M059J (cell line): ENCODE data around the gene PHF21A. TPM values are rescaled to one million over a fixed set of nuclear protein-coding genes. Genes with fewer than 3 reads are reported as not detected.
"Not testable (repeated sequence)": the region's sequence is repeated elsewhere in the genome, so short reads cannot be mapped to it uniquely, and the experiment has no call there.

ENCODE experiments used
- DNase-seq: peaks from one replicate; pipeline ENCODE4 v3.0.0-alpha.2; 2012; ENCODE audit warnings: low read depth
- total RNA-seq: library from RNA; depleted of rRNA; stranded (reverse); fragments of >200 nt; shearing (Covaris generic); gene quantifications from 2 replicates; pipeline ENCODE4 v1.2.3, GENCODE V29; 2014

PHF21A gene
- total RNA-seq, 1 experiment from 2014 or later = 19.7 TPM

DNA sequence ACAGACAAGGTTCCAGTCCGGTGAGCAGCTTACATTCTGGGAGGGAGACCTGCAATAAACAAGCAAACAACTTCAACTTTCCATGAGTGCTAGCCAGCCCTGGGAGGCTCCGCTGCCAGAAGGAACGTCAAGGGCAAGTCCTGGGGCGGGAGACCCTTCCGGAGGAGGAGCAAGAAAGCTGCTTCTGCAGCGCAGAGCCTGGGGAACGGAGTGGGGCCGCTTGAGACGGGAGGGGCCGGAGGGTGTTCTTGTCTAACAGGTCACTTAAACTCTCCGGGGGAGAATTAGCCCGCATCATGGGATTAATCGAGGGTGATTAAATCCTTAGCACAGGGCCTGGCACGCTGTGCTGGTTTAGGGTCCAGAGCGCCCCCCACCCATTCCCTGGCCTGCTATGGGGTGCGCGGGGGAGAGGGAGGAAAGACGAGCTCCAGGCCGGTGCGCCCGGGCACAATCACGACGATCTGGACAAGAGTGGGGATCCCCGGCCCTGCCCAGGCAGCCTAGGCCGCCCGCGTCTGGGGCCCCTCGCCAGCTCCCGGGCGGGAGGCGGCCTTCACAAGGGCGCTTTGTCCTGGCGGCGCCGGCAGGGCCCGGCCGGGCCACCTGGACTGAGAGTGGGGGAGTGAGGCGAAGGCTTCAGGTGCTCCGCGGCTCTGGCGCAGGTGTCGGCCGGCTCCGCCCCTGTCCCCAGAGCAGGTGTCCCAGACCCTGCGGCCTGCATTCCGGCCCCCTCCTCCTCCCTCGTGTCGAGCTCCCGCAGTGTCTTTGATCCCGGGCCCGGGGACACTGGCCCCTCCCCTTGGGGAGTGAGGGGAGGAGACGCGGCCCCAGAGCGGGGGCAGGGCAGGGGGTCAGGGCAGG, 199.5 kb downstream of the PHF21A start:
- DNase-seq = no peak

DNA sequence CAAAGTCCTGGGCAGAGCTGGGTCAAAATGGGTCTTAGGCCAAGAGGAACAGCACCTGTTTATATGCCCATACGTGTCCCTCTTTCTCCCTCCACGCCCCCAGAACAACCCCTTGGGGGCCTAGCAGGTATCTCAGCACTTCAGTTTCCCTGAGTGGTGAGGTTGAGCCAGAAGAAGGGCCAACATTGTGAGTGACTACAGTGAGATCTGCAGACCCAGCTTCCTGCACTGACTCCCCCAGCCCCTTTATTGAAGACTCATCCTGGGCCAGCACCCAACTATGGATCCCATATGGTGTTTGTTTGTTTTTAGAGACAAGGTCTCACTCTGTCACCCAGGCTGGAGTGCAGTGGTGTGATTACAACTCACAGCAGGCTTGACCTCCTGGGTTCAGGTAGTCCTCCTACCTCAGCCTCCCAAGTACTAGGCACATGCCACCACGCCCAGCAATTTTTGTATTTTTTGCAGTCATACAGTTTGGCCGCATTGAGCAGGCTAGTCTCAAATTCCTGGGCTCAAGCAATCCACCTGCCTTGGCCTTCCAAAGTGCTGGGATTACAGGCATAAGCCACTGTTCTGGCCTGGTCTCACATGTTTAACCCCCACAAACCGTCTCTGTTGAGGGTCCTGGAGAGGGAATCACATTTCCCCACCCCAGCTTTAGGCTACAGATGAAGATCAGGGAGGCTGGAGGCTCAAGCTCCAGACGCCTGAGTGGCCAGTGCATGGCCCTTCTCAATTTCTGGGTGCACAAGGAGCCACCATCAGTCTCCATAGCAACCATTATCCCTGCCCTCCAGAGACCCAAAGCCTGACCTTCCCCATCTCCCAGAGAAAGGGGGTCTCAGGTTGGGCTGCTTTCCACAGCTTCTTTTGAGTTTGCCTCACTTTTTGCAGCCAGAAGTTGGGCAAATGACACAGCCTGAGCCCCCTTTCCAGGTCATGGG, 200.4 kb downstream of the PHF21A start:
- no peak for DNase-seq

DNA sequence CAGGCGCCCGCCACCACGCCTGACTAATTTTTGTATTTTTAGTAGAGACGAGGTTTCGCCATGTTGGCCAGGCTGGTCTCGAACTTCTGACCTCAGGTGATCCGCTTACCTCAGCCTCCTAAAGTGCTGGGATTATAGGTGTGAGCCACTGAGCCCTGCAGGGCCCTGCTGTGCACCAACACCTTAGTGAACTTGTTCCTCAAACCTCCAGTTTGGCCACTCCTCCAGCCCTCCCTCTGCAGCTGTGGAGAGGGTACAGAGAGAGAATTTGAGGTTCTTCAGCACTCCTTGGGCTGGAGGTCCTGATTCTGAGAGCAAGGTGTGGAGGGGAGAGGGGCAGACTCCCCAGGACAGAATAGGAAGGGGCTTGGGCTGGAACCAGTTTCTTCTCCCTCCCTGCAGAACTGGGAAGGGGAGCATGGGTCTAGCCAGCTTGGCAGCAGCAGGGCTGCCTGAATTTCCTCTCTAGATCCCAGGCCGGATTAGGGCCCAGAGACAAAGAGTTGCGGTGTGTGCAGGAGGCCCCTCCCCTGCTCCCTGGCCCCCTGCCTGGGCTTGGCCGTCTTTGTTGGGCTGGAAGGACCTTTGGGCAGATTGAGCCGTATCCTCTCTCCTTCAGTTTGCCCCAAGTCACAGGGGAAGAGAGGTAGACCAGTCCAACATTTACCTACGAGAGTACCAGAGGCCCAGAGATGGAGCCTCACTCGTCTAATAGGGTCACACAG, 201.3 kb downstream of the PHF21A start:
- DNase-seq = no peak

DNA sequence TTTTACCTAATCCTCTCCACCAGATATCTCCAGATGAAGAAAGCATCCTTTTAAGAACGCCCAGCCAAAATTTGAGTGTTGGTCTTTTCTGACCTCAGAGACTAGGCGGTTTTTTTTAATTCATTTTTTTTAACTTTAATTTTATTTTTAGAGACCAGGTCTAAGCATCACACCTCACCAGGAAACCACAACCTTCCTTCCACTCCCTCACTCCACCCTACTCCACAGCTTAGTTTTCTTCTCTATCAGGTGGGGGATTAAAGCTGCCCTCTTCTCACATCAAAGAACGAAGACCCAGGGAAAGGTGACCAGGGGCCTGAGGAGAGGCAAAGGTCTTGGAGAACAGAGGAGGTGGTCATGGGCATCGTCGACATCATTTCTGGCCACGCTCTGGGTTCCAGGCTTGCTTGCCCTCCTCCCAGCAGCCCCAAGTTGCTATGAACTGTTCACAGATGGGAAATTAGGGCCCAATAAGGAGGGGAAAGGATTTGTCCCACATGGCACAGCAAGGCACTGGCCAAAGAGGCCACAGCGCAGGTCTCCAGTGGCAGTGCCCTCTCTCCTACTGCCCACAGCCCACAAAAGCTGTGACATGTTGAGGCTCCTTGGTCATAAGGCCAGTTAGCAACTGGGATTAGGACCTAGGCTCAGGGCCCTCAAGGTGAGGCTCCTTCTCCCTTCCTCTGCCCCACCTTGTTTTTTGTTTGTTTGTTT, 202.1 kb downstream of the PHF21A start:
- DNase-seq = no peak

DNA sequence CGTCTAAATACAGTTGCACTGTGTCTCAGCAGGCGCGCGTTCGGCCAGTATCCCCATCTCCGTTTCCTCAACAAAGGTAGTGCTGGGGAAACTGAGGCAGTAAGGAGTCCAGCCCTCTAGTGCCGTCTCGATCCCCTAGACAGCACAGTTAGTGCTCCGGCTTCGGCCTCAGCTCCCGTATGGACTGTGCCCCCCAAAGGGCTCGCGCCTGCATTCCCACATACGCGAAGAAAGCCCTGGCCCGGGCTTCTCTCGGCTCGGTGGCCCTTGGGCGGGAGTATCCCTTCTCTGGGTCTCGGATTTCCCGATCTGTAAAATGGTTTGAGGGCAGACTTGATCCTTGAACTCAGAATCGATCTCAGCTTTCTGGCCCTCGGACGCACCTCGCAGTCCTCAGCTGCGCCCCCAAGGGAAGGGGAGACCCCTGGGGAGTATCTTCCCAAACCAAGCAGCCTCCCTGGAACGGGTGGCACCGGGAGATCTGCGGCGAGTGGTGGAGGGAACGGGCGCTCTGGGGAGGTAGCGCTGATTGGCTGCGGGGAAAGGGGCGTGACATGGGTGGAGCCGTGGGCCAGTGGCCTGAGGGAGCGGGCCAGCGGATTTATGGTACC, 202.8 kb downstream of the PHF21A start:
- DNase-seq = peak; percentile 77

DNA sequence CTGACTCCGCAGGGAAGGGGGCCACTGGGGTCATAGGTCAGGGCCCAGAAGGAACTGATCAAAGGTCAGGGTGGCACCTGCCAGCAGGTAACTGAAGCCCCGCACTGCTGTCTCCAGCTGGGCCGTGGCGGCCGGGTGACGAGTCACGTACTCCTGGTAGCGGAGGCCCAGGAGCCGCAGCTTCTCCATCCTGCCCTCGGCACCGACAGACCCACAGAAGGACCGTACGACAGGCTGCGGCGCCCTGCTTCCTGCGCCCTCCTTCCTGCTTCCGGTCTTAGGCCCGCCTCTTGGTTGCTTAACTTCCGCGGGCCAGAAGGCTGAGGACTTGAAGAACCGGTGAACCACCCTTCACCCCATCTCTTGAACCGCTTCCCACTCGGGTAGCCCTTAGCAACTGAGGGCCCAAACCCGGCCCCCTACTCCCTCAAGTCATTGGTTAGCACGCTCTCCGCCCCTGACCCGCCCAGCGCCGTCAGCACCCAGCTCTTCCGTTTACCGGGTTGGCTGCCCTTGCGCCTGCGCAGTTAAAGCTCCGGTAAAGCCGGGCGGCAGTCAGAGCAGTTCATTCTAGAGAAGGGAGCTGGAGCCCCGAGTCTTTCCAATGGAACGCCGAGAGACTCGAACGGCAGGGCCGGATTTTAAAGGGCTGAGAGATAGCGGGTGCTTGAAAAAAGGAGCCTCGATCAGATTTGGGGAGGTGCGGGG, 203.5 kb downstream of the PHF21A start, which contains the start of gene PEX16:
Gene PEX16 (minus strand): TSS at position 255 of the 708 bp plus-strand sequence. CDS start 66 bp downstream, at position 189.
- peak; percentile 100 for DNase-seq

DNA sequence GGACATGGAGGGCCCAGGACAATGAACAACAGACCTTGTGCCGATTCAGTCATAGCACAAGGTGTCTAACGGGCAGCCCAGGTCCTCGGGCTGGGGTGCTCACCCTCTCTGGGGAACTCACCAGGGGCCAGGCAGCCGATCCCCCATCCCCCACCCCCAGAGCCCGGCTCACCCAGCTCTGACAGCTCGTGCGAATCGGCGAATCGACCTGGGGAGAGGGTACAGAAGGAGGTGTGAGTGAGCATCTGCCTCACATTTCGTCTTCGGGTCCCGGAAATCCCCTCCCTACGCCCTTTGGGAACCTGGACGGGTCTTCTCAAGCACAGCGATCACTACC, 204.0 kb downstream of the PHF21A start:
- no peak for DNase-seq

DNA sequence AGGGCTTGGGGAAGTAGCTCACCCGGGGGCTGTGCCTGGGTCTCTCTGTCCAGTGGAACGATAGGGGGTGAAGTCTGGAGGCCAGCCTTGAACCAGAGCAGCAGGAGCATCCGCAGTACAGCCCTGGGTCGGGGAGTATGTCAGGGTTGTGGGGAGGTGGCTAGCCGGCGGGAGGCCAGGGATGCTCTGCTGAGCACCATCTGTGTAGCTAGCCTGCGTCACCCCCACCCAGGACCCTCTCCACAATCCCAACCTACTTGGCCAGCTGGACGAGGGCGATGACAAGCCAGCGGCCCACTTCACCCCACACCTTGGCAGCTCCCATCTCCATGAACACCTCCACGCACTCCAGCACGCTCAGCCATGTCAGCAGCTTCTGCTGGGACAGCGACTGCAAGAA, 205.8 kb downstream of the PHF21A start:
- no peak for DNase-seq

DNA sequence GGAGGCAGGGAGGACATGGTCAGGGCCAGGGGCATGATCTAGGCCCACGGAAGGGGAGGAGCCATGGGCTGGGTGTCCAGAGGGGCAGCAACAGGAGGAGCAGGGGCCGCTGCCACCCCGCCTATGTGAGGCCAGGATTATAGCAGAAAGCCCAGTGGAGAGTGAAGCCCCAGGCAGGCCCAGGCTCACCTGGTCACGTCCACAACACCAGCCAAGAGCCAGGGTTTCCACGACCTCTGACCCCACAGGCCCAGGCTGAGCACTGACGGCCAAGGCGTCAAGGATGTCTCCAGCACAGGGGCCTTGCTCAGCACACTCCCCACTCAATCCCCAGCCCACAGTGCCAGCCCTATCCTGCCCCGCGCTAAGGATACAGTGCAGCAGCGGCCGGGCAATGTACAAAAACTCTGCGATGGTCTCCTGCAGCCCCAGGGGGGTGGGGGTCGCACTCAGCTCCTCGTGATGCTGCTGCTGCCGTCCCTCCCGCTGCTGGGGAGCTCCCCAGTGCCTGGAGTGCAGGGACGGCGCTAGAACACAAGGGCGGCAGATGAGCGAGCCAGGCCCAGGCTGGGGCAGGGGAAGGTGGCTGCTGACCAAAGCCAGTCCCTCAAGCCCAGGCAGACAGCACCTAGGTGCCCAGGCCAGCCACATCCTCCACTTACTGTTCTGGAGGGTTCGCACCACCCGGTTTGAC, 207.2 kb downstream of the PHF21A start:
- DNase-seq = no peak

DNA sequence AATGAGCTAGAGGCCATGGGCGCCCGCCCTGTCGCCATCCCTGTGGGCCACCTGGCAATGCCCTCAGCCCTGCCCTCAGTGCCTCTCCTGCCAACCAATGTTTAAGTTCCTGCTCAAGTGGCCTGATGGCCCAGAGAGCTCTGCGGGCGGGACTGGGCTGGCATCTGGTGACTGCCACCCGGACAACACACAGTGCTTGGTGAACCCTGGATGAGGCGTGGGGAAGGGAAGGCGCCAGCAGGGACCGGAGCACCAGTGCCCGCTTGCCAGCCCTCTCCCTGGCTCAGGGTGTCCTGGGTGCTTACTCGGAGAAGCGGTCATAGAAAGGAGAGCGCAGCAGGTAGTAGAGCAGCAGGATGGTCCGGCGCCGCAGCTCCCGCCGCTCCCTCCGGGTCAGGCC, 207.7 kb downstream of the PHF21A start:
- DNase-seq = no peak

DNA sequence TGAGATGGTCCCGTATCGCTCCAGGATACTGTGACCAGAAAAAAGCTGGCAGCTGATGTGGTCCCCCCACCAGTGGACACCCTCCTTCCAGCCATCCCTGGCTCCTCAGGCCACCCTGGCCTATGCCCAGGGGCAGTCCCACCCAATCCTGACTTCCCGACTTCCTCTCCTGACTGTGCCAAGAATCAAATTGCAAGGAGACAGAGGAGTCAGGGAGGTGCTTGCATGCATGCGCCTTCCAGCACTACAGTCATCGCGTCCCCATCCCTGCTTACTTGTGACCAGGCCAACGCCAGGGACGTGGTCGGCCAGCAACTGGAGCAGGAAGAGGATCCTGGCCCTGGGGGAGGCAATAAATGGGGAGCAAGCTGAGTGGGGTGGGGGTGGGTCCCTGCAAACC, 210.6 kb downstream of the PHF21A start:
- DNase-seq = no peak

DNA sequence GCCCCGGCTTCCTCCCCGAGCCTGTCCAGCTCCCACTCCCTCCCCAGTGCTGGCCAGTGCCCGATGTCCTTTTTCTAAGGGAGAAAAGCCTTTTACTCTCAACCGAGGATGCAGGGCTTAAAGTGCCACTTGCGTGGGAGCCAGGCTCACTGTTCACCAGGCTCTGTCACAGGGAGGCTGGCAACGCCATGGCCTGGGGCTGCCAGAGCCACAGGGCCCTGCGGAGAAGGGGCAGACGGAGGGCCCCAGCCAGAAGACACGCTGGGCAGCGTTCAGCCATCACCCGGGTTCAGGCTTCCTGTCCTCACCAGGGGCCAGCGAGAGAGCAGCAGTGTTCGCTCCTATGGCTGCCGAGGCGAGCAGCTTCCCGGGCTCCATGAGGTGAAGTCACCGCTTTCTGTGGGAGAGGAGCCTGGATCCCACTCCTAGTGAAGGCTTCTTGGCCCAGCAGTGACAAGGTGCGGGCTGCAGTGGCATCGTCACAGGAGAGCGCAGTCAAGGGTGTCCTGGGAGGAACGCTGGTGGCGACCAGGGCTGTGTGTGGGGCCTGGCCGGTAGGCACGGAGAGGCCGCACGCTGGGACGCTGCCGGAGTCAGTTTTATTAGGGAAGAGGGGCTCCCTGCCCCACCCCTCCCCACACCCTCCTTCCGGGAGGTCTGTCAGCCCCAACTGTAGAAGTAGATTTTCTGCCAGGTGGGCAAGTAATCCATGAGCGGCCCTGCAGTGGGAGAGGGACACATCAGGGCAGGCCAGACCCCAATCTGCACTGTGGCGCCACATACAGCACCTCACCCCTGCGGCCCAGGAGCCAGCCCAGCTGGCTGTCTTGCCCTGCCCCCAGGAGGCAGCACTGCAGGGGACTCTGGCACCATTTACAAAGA, 211.4 kb downstream of the PHF21A start:
- DNase-seq = no peak

DNA sequence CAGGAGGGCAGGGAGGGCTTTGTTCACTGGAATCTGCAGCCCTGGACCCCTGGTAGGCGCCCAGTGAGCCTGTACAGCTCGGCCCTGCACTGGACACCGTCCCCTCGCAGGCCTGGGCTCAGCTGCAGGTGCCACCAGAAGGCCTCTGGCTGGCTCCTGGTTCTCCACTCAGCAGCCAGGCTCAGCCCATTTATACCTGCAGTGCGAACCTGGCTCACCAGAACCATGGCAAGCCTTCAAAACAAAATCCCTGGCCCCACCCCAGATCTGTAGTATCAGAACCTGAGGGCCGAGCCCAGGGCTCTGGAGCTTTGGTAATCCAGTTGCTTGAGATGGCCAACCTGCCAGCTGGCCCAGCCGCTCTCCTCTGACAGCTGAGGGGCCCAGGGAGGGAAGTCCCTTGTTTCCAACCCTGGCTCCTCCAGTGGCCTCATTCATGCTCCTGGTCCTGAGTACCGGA, 213.3 kb downstream of the PHF21A start:
- no peak for DNase-seq

DNA sequence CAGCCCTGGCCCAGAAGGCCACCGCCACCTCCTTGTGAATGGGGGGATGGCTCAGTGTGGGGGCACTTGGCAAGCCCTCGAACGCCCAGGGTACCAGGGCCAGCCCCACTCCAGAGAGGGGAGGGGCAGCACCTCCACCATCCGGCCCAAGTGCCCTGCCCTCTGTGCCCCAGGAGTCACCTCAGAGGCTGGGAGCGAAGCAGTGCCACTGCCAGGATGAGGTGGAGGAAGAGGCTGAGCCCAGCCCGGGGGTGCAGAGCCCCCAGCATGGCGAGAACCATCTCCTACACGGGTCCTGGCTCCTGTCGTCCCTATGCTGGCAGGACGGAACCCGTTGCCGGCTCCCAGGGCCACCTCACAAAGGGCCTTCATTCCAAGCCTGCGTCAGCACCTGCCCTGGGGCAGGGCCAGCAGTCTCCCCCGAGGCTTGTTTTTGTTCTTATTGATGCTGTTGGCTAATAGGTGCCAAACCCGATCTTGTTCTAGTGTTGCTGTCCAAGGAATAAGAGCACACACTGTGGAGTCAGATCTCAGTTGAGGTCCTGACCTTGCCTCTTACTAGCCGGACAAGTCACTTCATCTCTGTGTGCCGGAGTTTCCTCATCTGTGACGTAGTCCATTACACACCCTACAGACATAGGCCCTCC, 214.2 kb downstream of the PHF21A start, which contains the start of gene FREY1:
Gene FREY1 (minus strand): TSS at position 307 of the 647 bp plus-strand sequence. CDS start 26 bp downstream, at position 281.
- no peak for DNase-seq

DNA sequence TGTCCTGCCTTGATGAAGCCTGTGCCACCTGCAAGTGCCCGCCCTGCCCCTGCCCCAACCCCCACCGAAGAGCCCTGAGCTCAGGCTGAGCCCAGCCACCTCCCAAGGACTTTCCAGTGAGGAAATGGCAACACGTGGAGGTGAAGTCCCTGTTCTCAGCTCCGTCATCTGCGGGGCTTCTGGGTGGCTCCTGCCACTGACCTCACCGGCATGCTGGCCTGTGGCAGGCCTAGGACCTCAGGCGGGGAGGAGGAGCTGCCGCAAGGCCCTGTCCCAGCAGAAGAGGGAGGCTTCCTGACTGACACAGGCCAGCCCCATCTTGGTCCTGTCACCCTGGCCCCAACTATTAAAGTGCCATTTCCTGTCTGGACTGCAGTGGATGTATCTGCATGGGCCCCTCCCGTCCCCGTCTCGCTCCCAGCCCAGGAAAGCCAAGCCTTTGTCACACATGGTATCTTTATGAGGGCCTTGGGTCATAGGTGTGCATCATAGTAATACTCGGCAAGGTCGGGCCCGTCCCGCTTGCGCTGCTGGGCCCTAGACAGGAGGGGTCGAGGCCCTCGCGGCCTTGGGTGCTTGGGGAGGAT, 215.1 kb downstream of the PHF21A start:
- no peak for DNase-seq

DNA sequence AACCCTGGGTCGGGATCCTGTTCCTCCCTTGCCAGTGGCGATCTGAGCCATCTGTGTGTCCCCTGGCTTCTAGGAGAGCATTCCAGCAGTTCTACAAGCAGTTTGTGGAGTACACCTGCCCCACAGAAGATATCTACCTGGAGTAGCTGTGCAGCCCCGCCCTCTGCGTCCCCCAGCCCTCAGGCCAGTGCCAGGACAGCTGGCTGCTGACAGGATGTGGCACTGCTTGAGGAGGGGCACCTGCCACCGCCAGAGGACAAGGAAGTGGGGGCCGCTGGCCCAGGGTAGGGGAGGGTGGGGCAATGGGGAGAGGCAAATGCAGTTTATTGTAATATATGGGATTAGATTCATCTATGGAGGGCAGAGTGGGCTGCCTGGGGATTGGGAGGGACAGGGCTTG, 215.7 kb downstream of the PHF21A start:
- DNase-seq = not testable (repeated sequence)

DNA sequence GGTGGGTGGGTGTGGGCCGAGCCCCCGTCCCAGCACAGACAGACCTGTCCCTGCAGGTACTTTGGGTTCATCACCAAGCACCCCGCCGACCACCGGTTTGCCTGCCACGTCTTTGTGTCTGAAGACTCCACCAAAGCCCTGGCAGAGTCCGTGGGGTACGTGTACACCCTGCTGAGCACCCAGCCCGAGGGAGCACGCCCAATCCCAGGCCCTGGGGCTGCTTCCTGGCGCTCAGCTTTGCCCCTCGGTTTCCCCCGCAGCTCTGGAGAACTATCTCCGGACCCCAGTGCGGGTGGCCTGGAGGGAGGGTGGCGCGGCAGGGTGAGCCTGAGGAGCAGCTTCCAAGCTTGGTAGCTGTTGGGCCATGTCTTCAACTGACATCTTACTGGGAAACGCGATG, 216.2 kb downstream of the PHF21A start:
- DNase-seq = no peak
